ENCODE measurements around the gene TTC3. TPM values are rescaled to one million over a fixed set of nuclear protein-coding genes. Genes with fewer than 3 reads are reported as not detected.

Gene TTC3
- total RNA-seq, 1 donor from 2014 or later, result 235 TPM

GRCh38 chr21:37176716-37177115 lies 103.7 kb downstream of the TTC3 start:
- no peak overlapping the region for H3K4me3 Mint-ChIP-seq (ENCODE audit: unreplicated experiment)
- H3K36me3 Mint-ChIP-seq (ENCODE audit: unreplicated experiment), result no peaks in the 10 kb centered on the region
- H3K9me3 Mint-ChIP-seq (ENCODE audit: unreplicated experiment), result peaks cover 3% of the 10 kb centered on the region
- peaks cover 2% of the 10 kb centered on the region for H3K27me3 Mint-ChIP-seq (ENCODE audit: unreplicated experiment)
- no peak for DNase-seq
- H3K4me1 Mint-ChIP-seq (ENCODE audit: low read depth, unreplicated experiment), result peaks cover 3% of the 10 kb centered on the region
- TF ChIP-seq CTCF (IDR thresholded peaks at IDR 0.05; ENCODE audit: partially characterized antibody, unreplicated experiment), result no peak
- H3K27ac Mint-ChIP-seq (ENCODE audit: unreplicated experiment), result no peak overlapping the region

- no peak overlapping the region for H3K27ac Mint-ChIP-seq (ENCODE audit: unreplicated experiment)
- peaks cover 2% of the 10 kb centered on the region for H3K27me3 Mint-ChIP-seq (ENCODE audit: unreplicated experiment)
- H3K36me3 Mint-ChIP-seq (ENCODE audit: unreplicated experiment), result no peaks in the 10 kb centered on the region
- no peaks in the 10 kb centered on the region for H3K4me1 Mint-ChIP-seq (ENCODE audit: low read depth, unreplicated experiment)
- no peak overlapping the region for H3K4me3 Mint-ChIP-seq (ENCODE audit: unreplicated experiment)
- TF ChIP-seq CTCF (IDR thresholded peaks at IDR 0.05; ENCODE audit: partially characterized antibody, unreplicated experiment), result no peak
- peaks cover 3% of the 10 kb centered on the region for H3K9me3 Mint-ChIP-seq (ENCODE audit: unreplicated experiment)
- DNase-seq, result no peak
Observed at GRCh38 chr21:37181059-37181458, 108.0 kb downstream of the TTC3 start.

- peaks cover 3% of the 10 kb centered on the region for H3K9me3 Mint-ChIP-seq (ENCODE audit: unreplicated experiment)
Observed at GRCh38 chr21:37182222-37182621, 109.2 kb downstream of the TTC3 start.

GRCh38 chr21:37183749-37184148 lies 110.7 kb downstream of the TTC3 start:
- Mint-ChIP-seq H3K36me3 (ENCODE audit: unreplicated experiment) (peaks cover 4% of the 10 kb centered on the region), H3K4me1 (ENCODE audit: low read depth, unreplicated experiment) (no peaks in the 10 kb centered on the region), H3K27me3 (ENCODE audit: unreplicated experiment) (no peaks in the 10 kb centered on the region), H3K9me3 (ENCODE audit: unreplicated experiment) (no peaks in the 10 kb centered on the region), H3K27ac (ENCODE audit: unreplicated experiment) (no peak overlapping the region), H3K4me3 (ENCODE audit: unreplicated experiment) (no peak overlapping the region)
- no peak for TF ChIP-seq CTCF (IDR thresholded peaks at IDR 0.05; ENCODE audit: partially characterized antibody, unreplicated experiment)
- DNase-seq, result no peak

More at GRCh38 chr21:37182222-37182621, 109.2 kb downstream of the TTC3 start:
- Mint-ChIP-seq H3K4me1 (ENCODE audit: low read depth, unreplicated experiment) (no peaks in the 10 kb centered on the region), H3K4me3 (ENCODE audit: unreplicated experiment) (no peak overlapping the region), H3K27me3 (ENCODE audit: unreplicated experiment) (peaks cover 2% of the 10 kb centered on the region), H3K27ac (ENCODE audit: unreplicated experiment) (no peak overlapping the region), H3K36me3 (ENCODE audit: unreplicated experiment) (no peaks in the 10 kb centered on the region)
- TF ChIP-seq CTCF (IDR thresholded peaks at IDR 0.05; ENCODE audit: partially characterized antibody, unreplicated experiment), result no peak
- no peak for DNase-seq

GRCh38 chr21:37184784-37185593 lies 111.9 kb downstream of the TTC3 start:
- Mint-ChIP-seq H3K27me3 (ENCODE audit: unreplicated experiment) (no peaks in the 10 kb centered on the region), H3K36me3 (ENCODE audit: unreplicated experiment) (peaks cover 4% of the 10 kb centered on the region), H3K27ac (ENCODE audit: unreplicated experiment) (no peak overlapping the region), H3K4me3 (ENCODE audit: unreplicated experiment) (no peak overlapping the region), H3K4me1 (ENCODE audit: low read depth, unreplicated experiment) (no peaks in the 10 kb centered on the region), H3K9me3 (ENCODE audit: unreplicated experiment) (no peaks in the 10 kb centered on the region)
- no peak for TF ChIP-seq CTCF (IDR thresholded peaks at IDR 0.05; ENCODE audit: partially characterized antibody, unreplicated experiment)
- no peak for DNase-seq

Measured in glutamatergic neuron (in vitro differentiated cells).